ENCODE data around the gene JTB.

- TF ChIP-seq CTCF (IDR thresholded peaks at IDR 0.05) (no peak), EP300 (IDR thresholded peaks at IDR 0.05) (no peak), POLR2AphosphoS5 (IDR thresholded peaks at IDR 0.05) (no peak), POLR2A (IDR thresholded peaks at IDR 0.05) (no peak)
Observed at GRCh38 chr1:153961421-153961820, 16.1 kb downstream of the JTB start.
